ENCODE results near the gene CSNK1G2. TPM values are rescaled to one million over a fixed set of nuclear protein-coding genes. Genes with fewer than 3 reads are reported as not detected.

CSNK1G2 gene
- total RNA-seq, 1 experiment from 2014 or later = 126 TPM

- no peaks in the 10 kb centered on the region for H3K27me3 Mint-ChIP-seq (ENCODE audit: low read depth)
- TF ChIP-seq NR2C2 (CRISPR knock-in tag; IDR thresholded peaks at IDR 0.05) = no peak
- TF ChIP-seq TEAD4 (CRISPR knock-in tag; IDR thresholded peaks at IDR 0.05) = no peak
- TF ChIP-seq ZNF281 (CRISPR knock-in tag; IDR thresholded peaks at IDR 0.05) = no peak
- no peak for TF ChIP-seq ZNF425 (CRISPR knock-in tag; conservative IDR thresholded peaks at IDR 0.05)
- no peak for TF ChIP-seq FOXP1 (CRISPR knock-in tag; IDR thresholded peaks at IDR 0.05; ENCODE audit: borderline replicate concordance)
- no peak for TF ChIP-seq FOXP4 (CRISPR knock-in tag; IDR thresholded peaks at IDR 0.05)
- no peak for TF ChIP-seq E2F5 (CRISPR knock-in tag; IDR thresholded peaks at IDR 0.05)
- TF ChIP-seq ZNF423 (CRISPR knock-in tag; IDR thresholded peaks at IDR 0.05) = no peak
- TF ChIP-seq ZSCAN18 (CRISPR knock-in tag; IDR thresholded peaks at IDR 0.05) = no peak
- TF ChIP-seq ESRRA (CRISPR knock-in tag; IDR thresholded peaks at IDR 0.05; ENCODE audit: borderline replicate concordance) = no peak
- TF ChIP-seq ZNF671 (CRISPR knock-in tag; IDR thresholded peaks at IDR 0.05) = no peak
- TF ChIP-seq ERG (CRISPR knock-in tag; IDR thresholded peaks at IDR 0.05) = no peak
- TF ChIP-seq ELF4 (CRISPR knock-in tag; IDR thresholded peaks at IDR 0.05; ENCODE audit: low read depth) = no peak
- CTCF ChIA-PET = interaction anchor here (0.7 kb wide), 1 partner anchor 94 kb away, joined by 3 read pairs; no protein-coding TSS in a partner anchor
- peaks cover 15% of the 10 kb centered on the region for H3K4me1 Mint-ChIP-seq
- ATAC-seq (peak; percentile 50), DNase-seq (ENCODE audit: low spot score) (peak; percentile 62)
- peaks cover 3% of the 10 kb centered on the region; the same call in 1 of the 2 replicates for H3K36me3 Mint-ChIP-seq
- POLR2A ChIA-PET = no interaction called here
- no peaks in the 10 kb centered on the region for H3K9me3 Mint-ChIP-seq
- H3K4me3 Mint-ChIP-seq = no peak overlapping the region
- H3K27ac Mint-ChIP-seq = no peak overlapping the region
These were observed 6.8 kb downstream of the CSNK1G2 start for GRCh38 chr19:1947651-1948209.

Data from WTC11 (cell line).